CD4-positive, alpha-beta T cell treated with Interferon gamma for 1 hour (primary cell): Measurements from ENCODE around the gene PRKCI.
"Not testable (repeated sequence)": the region's sequence is repeated elsewhere in the genome, so short reads cannot be mapped to it uniquely, and the experiment has no call there.

Experiments used
- DNase-seq: peaks from one replicate; pipeline ENCODE4 v3.0.0-alpha.2; 2020

The PRKCI gene

DNA sequence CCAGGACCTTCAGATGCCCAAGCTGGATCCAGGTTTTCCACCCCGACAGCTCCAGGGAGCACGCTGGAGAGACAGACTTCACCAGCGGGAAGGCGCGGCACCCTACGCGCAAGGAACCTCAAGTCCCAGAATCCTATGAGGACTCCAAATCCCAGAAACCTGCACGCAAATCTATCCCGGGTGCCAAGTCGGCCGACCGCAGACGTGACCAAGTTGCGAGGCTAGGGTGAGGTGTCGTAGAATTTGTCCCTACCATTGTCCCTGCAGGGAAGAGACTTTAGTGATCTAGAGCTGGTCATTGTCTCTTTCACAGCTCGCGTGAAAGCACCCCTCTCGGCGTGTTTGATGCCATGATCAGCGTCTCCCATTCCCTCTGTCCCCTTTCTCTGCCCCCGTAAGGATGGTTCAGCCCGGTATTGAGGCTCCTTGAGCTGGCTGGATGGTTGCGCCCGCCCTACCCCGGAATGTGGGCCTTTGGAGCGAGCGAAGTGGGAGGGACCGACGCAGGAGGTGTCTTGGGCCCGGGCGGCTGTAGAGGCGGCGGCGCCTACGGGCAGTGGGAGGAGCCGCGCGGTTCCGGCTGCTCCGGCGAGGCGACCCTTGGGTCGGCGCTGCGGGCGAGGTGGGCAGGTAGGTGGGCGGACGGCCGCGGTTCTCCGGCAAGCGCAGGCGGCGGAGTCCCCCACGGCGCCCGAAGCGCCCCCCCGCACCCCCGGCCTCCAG is at the start of gene PRKCI:
PRKCI (plus strand) TSS at position 501 of the 723 bp plus-strand sequence. CDS start 246 bp downstream, outside the sequence.
- peak; percentile 88 for DNase-seq

DNA sequence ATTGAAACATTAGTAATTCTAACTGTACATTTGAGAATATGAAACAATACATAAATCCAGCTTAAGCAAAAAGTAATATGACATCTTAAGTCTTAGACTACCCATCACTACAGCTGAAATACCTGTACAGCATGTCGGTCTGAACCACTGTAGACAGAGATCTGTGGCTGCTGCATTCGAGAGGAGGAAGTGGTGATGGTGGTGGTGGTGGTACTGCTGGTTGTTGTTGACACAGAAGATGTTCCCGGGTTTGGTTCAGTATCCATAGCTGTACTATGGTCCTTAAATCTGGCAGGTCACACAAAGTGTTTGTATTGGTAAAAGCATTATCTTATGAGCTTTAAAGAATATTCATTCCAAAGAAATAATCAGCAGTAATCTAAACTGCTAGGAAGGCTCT is 43.6 kb upstream of the PRKCI start:
- DNase-seq = peak; percentile 56

DNA sequence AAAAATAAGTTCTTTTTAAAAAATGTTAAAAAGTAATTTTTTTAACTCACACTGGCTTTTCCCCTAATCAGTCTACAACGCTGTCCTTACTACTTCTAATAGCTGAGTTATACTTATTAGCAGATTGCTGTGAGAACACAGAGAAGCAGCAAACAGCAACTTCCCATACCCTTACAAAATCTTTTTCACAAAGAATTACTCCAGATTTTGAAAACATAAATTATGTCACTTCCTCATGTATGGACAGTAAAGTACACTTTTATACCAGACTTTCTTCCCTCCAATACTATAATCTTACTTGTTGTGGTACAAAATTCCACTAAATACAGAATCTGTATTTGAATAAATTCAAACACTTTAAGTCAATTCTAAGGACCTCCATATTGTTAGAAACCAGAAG is 42.8 kb upstream of the PRKCI start:
- no peak for DNase-seq

- no peak for DNase-seq
Measured at GRCh38 chr3:170180079-170180907, 41.9 kb upstream of the PRKCI start.

DNA sequence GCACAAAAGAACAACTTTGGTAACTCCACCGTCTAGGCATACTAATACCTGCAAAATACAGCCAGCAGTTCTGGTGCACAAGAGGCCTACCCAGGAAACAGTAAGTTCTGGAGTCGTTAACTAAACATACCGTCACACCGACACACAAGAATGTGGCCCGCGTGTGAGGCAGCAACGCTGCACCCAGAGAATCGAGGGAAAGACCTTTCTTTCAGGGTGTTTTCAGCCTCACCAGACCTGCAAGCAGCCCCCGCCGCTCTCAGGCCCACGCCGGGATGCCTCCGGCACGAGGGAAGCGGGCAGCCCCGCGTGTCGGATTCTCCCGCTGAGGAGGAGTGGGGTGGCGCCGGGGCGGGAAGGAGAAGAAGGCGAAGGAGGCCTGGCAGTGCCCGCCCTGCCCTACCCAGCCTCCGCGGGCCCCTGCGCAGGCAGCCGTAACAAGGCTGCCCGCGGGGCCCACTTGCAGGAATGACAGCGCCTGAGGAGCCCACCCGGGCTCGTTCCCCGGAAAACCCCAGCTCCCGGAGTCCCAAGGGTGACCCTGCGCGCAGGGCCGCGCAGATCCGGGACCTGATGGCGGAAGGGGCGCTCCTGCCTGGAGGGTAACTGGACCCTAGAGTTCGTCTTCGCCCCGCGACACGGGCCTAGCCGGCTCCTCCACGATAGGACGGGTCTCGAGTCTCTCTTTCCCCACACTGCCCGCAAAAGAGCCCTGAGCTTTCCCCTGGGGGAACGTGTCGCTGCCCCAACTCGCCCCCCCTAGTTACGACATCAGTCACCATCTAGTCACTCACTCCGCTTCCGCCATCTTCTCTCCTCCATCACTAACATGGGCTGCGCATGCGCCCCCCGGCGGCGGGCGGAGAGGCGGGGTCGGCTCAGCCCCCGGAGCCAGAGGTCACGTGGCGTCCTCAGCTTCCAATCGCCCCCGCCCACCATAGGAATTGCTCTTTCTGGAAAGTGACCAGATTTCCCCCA is 41.0 kb upstream of the PRKCI start, which contains the start of gene PHC3:
PHC3 (minus strand) TSS at position 826 of the 978 bp plus-strand sequence; CDS start at position 808, 18 bp downstream.
- peak; percentile 93 for DNase-seq

- DNase-seq = no peak
Measured at GRCh38 chr3:170189398-170190256, 32.6 kb upstream of the PRKCI start.

DNA sequence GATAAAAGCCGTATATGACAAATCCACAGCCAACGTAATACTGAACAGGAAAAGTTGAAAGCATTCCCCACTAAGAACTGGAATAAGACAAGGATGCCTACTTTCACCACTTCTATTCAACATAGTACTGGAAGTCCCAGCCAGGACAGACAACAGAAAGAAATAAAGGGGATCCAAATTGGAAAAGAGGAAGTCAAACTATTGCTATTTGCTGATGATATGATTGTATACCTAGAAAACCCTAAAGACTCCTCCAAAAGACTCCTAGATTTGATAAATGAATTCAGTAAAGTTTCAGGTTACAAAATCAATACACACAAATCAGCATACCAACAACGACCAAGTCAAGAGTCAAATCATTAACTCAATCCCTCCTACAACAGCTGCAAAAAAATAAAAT is 26.5 kb upstream of the PRKCI start:
- not testable (repeated sequence) for DNase-seq

DNA sequence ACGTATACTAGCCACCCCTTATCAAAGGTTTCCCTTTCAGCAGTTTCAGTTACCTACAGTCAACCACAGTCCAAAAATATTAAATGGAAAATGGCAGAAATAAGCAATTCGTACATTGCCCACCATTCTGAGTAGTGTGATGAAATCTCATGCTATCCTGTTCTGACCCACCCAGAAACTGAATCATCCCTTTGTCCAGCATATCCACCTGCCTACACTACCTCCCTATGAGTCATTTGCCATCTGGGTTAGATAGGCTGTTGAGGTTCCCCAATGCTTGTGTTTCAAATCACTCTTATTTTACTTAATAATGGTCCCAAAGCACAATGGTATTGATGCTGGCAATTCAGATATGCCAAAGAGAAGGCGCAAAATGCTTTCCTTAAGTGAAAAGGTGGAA is 25.4 kb upstream of the PRKCI start:
- DNase-seq = no peak

DNA sequence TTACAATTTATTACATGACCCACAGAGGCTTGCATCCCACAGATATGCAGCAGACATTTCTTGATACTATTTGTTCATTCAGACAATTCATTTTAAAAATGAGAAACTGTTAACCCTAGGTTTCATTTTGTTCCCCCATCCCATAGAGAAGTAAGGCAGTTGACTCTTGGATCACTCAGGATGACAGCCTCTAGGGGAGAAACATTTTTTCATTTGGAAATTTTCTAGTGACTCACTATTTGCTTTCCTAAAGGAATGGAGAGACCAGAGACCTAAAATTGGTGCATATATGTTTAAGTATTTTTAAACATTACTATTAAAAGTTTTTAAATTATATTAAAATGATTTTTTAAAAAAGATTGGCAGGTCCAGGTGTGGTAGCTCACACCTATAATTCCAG is 21.2 kb upstream of the PRKCI start:
- DNase-seq = no peak

- no peak for DNase-seq
Measured at GRCh38 chr3:170201527-170201926, 20.7 kb upstream of the PRKCI start.

GRCh38 chr3:170203457-170203856 is 18.8 kb upstream of the PRKCI start:
- no peak for DNase-seq

- no peak for DNase-seq
Measured at GRCh38 chr3:170204023-170204472, 18.2 kb upstream of the PRKCI start.

DNA sequence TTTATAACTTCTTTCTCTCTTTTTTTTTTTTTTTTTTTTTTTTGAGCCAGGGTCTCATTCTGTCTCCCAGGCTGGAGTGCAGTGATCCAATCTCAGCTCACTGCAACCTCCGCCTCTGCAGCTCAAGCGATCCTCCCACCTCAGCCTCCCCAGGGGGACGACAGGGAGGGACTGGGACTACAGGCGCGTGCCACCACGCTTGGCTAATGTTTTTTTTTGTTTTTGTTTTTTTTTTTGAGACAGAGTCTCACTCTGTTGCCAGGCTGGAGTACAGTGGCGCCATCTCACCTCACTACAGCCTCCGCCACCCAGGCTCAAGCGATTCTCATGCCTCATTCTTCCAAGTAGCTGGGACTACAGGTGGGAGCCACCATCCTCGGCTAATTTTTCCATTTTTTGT is 17.7 kb upstream of the PRKCI start:
- DNase-seq = no peak

DNA sequence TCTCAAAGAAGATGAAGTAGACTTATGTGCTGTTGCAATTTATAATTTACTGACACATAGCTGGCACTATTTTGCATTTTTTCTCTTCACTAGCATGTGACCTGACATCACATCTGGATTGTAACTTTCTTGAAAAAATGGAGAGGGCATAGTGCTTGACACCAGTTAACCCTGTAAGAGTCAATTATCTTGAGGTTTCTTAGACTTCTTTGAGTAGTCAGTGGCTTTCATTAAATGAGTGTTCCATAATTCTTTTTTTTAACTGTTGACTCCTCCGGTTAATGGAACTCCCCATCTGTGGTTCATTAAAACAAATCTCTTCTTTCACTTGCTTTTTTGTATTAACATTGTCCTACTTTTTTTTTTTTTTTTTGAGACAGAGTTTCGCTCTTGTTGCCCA is 16.9 kb upstream of the PRKCI start:
- no peak for DNase-seq

GRCh38 chr3:170206164-170206762 is 16.0 kb upstream of the PRKCI start:
- not testable (repeated sequence) for DNase-seq

- no peak for DNase-seq
Measured at GRCh38 chr3:170207717-170208116, 14.5 kb upstream of the PRKCI start.

GRCh38 chr3:170211668-170212067 is 10.6 kb upstream of the PRKCI start:
- DNase-seq = no peak

DNA sequence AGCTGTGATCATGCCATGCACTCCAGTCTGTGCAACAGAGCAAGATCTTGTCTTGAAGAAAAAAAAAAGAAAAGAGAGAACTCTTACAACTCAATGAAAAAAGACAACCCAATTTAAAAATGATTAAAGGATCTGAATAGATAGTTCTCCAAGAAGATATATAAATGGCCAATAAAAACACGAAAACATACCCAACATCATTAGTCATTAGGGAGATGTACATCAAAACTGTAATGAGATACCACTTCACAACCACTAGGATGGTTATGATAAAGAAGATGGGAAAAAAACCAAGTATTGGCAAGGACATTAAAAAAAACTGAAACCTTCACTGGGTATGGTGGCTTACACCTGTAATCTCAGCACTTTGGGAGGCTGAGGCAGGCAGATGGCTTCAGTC is 2.4 kb upstream of the PRKCI start:
- no peak for DNase-seq

DNA sequence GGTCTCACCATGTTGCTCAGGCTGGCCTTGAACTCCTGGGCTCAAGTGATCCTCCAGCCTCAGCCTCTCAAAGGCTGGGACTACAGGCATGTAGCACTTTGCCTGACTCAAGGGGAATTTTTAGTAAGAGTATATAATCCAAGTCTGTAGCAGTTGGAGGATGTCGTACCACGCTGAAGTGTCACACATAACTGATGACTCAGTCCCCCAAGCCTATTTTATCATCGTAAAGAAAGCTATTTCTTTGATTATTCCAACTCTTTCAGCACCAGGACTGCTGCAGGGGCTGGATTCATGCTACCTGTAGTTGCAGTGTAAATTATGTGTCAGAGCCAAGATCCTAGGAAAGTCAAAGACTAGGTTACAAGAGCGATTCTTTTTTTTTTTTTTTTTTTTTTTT is 1.4 kb upstream of the PRKCI start:
- DNase-seq = no peak

DNA sequence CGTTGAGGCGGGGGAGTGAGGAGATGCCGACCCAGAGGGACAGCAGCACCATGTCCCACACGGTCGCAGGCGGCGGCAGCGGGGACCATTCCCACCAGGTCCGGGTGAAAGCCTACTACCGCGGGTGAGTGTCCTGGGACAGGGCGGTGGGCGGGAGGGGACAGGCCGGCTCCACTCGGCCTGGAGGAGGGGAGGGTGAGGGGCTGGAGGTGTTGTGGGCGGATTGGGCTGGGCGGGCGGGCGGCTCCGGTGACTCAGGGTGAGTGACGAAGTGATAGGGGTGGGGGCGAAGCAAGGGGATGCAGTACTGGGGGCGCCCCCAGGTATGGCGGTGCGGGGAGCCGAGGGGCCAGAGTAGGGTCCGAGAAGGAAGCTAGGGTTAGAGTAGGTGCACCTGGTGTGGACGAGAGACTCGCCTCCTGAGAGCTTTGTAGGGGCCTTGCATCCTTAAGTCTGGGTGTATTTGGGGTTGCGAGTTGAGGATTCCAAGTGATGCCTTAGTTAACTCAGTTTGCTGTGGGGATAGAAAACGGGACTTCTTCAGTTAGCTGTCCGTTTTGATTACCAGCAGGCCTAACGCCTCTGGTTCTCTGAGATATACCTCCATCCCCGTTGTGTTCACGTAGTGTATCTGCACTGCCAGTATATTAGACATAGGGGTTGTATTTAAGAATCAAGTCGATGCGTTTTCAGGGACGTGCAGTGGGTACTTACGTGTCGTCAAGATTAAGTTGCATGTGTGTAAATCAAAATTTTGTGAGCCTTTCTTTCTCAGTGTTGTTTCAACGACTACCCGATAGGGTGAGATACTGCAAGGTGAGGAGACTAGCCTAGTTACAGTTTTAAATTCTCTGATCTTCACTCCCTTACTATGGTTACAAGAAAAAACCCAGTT is 670 bp downstream of the PRKCI start:
- DNase-seq = peak; percentile 13
